Pancreas (tissue), 10 donors: ENCODE results near the gene BICRAL. TPM values are rescaled to one million over a fixed set of nuclear protein-coding genes. Genes with fewer than 3 reads are reported as not detected.
A peak's percentile ranks its signal among the peaks of the same experiment; 100 is the strongest.
"Not testable (repeated sequence)": the region's sequence is repeated elsewhere in the genome, so short reads cannot be mapped to it uniquely, and the experiment has no call there.

Experiments
- ATAC-seq, 4 donors: fragments of 200-7000 bp; cut with Tn5 transposase; one replicate each; pipeline versions ENCODE4 v1.8.0 to v1.9.1; 2020; ENCODE audit warnings: mild to moderate bottlenecking in 4 of 4, moderate library complexity in 4 of 4
- DNase-seq, 6 donors: peaks; one replicate each; pipeline ENCODE4 v3.0.0-alpha.2; 2020
- FAIRE-seq: peaks from 2 replicates; lab custom pipeline; 2012; peaks lifted over from hg19 to GRCh38; lab: Jason Lieb, UNC
- H3K27ac ChIP-seq, 4 donors: fragments of 200-600 bp; sonication (generic); 1 replicate in 3 of 4; 2 replicates in 1 of 4; pipeline versions ENCODE4 v1.5.0 to v1.8.0; 2020
- H3K27me3 ChIP-seq, 4 donors: fragments of 200-600 bp; one replicate each; pipeline ENCODE4 v1.8.0; 2021
- H3K36me3 ChIP-seq, 3 donors: fragments of 200-600 bp; sonication (generic) in 1 of 3; one replicate each; pipeline versions ENCODE4 v1.5.0 to v1.8.0; 2020 to 2021
- H3K4me1 ChIP-seq, 3 donors: fragments of 200-600 bp; one replicate each; pipeline ENCODE4 v1.8.0; 2021
- H3K4me3 ChIP-seq, 4 donors: fragments of 200-600 bp; sonication (generic) in 2 of 4; one replicate each; pipeline versions ENCODE4 v1.5.0 to v1.8.0; 2020 to 2021
- H3K9me3 ChIP-seq, 4 donors: fragments of 200-600 bp; one replicate each; pipeline ENCODE4 v1.8.0; 2021
- WGBS, 2 donors: extraction: QIAGEN DNeasy Blood & Tissue Kit; methylation state at CpG; one replicate each; pipeline ENCODE4 v1.1.7; 2013; 5-methylcytosine and 5-hydroxymethylcytosine counted together
- intact Hi-C, 3 donors: fragments of 100-400 bp; cut with DNase I; formaldehyde crosslinking; loops; one replicate each; pipeline versions ENCODE4 v1.11.1 to v1.14.2; 2022
- polyA plus RNA-seq, 2 donors: library from polyadenylated mRNA; stranded (reverse); fragments of 200-250 nt; gene quantifications; one replicate each; pipeline ENCODE4 v1.2.3, GENCODE V29; 2013
- total RNA-seq, 6 donors: library from RNA; stranded (reverse); fragmentation: NEBNext Ultra II Directional in 4 of 6; extraction: Animal tissue kit (Norgen Biotek cat#: 25700) in 4 of 6; gene quantifications; one replicate each; pipeline versions ENCODE4 v1.2.1 to v1.2.4, GENCODE V29; 2021 to 2023
- TF ChIP-seq, protein P1 (sequence below), 4 donors: fragments of 200-600 bp; sonication (generic) in 3 of 4; IDR thresholded peaks; one replicate each; pipeline versions ENCODE4 v1.5.0 to v1.8.0; 2021; ENCODE audit warnings: antibody characterized with exemption in 4 of 4
- donor health status: healthy with polysubstance abuse.
- donor health status: DM: no; HTN: no; CAD: no; lungs with moderate emphysema.
- donor health status: DM: no; HTN: no; CAD: no.
- donor health status: control.
- donor health status: control.
- donor health status: Bipolar disorder and iron deficiency.
- donor health status: DM: yes; HTN: yes; CAD: no.
- donor health status: DM: no; HTN: no; CAD: no.
- donor health status: DM: no; HTN: no; CAD: no.
- donor health status: DM: yes; HTN: yes; CAD: no.

The BICRAL gene, protein sequence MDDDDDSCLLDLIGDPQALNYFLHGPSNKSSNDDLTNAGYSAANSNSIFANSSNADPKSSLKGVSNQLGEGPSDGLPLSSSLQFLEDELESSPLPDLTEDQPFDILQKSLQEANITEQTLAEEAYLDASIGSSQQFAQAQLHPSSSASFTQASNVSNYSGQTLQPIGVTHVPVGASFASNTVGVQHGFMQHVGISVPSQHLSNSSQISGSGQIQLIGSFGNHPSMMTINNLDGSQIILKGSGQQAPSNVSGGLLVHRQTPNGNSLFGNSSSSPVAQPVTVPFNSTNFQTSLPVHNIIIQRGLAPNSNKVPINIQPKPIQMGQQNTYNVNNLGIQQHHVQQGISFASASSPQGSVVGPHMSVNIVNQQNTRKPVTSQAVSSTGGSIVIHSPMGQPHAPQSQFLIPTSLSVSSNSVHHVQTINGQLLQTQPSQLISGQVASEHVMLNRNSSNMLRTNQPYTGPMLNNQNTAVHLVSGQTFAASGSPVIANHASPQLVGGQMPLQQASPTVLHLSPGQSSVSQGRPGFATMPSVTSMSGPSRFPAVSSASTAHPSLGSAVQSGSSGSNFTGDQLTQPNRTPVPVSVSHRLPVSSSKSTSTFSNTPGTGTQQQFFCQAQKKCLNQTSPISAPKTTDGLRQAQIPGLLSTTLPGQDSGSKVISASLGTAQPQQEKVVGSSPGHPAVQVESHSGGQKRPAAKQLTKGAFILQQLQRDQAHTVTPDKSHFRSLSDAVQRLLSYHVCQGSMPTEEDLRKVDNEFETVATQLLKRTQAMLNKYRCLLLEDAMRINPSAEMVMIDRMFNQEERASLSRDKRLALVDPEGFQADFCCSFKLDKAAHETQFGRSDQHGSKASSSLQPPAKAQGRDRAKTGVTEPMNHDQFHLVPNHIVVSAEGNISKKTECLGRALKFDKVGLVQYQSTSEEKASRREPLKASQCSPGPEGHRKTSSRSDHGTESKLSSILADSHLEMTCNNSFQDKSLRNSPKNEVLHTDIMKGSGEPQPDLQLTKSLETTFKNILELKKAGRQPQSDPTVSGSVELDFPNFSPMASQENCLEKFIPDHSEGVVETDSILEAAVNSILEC
- total RNA-seq (10 to 100 TPM in 1 of 6 donors, 1 to 10 TPM in 5; 6.3 to 10.5 (median 7.4) TPM), polyA plus RNA-seq (1 to 10 TPM; 2.9 to 5.3 TPM)

DNA sequence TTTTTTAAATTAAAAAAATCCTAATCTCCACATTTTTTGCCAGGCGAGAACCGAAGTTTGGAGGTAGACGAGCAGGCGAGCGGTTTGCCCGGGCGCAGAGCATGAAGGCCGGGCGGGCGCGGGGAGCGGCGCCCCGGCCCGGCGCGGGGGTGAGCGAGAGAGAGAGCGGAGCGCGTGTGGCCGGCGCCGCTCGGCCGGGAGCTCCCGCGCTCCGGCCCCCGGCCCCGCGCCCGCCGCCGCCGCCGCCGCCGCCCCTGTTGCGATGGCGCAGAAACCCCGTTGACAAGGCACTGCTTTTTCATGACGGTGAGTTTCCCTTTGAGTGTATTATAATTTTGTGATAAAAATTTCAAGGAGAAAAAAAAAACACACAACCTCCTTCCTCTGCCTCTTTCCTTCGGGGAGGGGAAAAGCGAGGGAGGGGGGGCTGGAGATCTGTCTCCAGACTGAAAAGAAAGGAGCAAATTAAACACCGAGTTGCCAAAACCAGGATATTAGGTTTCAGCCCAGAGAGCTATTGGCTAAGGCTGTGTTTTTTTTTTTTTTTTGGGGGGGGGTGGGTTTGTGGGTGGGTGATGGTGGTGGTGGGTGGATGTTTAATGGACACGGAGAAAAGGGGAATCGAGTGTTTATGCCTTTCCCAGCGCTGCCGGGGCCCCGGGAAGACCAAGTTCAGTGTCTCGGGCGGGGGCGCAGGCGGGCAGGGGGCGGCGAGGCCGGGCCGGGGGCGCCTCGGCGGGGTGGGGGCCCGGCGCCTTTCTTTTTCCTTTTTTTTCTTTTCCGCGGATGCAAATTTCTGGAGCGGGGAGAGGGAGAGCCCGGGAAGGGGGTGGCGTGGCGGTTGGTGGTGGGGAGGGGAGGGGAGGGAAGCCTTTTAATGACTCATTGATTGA, at the start of gene BICRAL:
BICRAL (plus strand) TSS at position 257 of the 893 bp plus-strand sequence. CDS start 39,971 bp downstream, outside the sequence.
- ATAC-seq (peak; percentile 22 to 62 (median 44)), FAIRE-seq (no peak), DNase-seq (peak in 5 of 6 donors; percentile 61 to 82 (median 68))
- TF ChIP-seq, protein P1, sequence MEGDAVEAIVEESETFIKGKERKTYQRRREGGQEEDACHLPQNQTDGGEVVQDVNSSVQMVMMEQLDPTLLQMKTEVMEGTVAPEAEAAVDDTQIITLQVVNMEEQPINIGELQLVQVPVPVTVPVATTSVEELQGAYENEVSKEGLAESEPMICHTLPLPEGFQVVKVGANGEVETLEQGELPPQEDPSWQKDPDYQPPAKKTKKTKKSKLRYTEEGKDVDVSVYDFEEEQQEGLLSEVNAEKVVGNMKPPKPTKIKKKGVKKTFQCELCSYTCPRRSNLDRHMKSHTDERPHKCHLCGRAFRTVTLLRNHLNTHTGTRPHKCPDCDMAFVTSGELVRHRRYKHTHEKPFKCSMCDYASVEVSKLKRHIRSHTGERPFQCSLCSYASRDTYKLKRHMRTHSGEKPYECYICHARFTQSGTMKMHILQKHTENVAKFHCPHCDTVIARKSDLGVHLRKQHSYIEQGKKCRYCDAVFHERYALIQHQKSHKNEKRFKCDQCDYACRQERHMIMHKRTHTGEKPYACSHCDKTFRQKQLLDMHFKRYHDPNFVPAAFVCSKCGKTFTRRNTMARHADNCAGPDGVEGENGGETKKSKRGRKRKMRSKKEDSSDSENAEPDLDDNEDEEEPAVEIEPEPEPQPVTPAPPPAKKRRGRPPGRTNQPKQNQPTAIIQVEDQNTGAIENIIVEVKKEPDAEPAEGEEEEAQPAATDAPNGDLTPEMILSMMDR (IDR thresholded peaks at IDR 0.05) = no peak
- Histone ChIP-seq H3K4me1 (peaks cover 5 to 34% (median 6%) of the 10 kb centered on the region in 3 donors), H3K36me3 (no peaks in the 10 kb centered on the region), H3K9me3 (no peaks in the 10 kb centered on the region), H3K27ac (peak within 1 kb of the TSS; percentile 98 to 100 (median 100)), H3K4me3 (peak within 1 kb of the TSS; percentile 55 to 97 (median 66)), H3K27me3 (no peaks in the 10 kb centered on the region)
- intact Hi-C loops = no loop called here
- WGBS, 2 donors = 1% methylated on average over 25 to 68 of the region's 70 CpGs

DNA sequence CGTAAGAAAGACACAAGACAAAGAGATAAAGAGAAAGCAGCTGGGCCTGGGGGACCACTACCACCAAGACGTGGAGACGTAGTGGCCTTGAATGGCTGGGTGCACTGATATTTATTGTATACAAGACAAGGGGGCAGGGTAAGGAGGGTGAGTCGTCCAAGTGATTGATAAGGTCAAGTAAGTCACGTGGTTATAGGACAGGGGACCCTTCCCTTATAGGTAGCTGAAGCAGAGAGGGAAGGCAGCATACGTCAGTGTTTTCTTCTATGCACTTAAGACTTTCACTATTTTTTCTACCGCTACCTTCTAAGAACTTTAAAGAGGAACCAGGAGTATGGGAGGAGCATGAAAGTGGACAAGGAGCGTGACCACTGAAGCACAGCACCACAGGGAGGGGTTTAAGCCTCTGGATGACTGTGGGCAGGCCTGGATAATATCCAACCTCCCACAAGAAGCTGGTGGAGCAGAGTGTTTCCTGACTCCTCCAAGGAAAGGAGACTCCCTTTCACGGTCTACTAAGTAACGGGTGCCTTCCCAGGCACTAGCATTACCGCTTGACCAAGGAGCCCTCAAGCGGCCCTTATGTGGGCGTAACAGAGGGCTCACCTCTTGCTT, 47.9 kb upstream of the BICRAL start:
- intact Hi-C loops, FAIRE-seq, H3K27ac ChIP-seq, H3K27me3 ChIP-seq, H3K4me1 ChIP-seq, H3K36me3 ChIP-seq, H3K9me3 ChIP-seq, ATAC-seq, DNase-seq, H3K4me3 ChIP-seq: not testable (repeated sequence)
- 71 to 80% methylated on average over 13 of the region's 13 CpGs for WGBS, 2 donors

DNA sequence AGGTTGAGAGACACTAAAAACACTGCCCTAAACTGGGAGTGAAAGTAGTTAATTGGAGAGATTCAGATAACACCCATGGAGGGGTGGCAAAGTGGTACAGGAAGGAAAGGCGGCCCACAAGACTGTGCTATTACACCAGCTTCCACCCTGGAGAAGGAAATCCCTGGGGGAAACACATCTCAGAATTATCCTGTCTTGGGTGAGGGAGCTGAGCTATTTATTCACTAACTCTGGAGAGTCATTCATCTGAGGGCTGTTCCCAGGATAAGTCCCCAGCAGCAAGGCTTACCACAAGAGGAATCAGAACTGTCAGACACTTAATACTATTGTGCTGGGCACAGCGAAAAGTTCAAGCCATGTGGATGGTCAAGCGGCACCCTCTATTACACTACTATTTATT, 45.9 kb upstream of the BICRAL start:
- FAIRE-seq (no peak), ATAC-seq (no peak)
- 88 to 90% methylated on average over 3 of the region's 3 CpGs for WGBS, 2 donors

DNA sequence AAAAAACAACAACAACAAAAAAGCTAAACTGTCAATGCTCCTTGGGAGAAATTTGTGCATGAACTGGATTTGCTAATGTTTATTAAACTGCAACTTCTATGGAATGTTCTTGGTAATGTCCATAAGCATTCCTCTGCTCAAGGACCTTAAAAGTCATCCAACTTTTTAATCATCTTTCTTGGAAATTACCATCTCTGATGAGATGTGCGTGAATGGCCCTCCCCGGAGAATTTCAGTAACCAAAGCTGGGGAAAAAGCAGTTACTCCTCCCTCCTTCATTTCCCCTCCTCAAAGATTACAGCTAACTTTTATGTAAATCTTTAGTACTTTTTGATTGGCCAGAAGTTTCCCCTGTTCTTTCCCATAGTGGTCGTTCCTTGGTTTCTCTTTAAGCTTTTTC, 41.1 kb upstream of the BICRAL start:
- Histone ChIP-seq H3K4me1 (peaks cover 0 to 9% (median 5%) of the 10 kb centered on the region in 3 donors), H3K27ac (no peak overlapping the region), H3K9me3 (no peaks in the 10 kb centered on the region), H3K36me3 (no peaks in the 10 kb centered on the region), H3K4me3 (no peak overlapping the region), H3K27me3 (no peaks in the 10 kb centered on the region)
- FAIRE-seq = no peak
- intact Hi-C loops = no loop called here
- DNase-seq = no peak
- WGBS, 2 donors = 61 to 71% methylated on average over 3 of the region's 3 CpGs
- no peak for ATAC-seq
- TF ChIP-seq, protein P1 (IDR thresholded peaks at IDR 0.05) = no peak

More for the DNA sequence above, 45.9 kb upstream of the BICRAL start:
- H3K27ac ChIP-seq = no peak overlapping the region
- H3K4me1 ChIP-seq = no peaks in the 10 kb centered on the region
- DNase-seq = no peak
- no peak overlapping the region for H3K4me3 ChIP-seq
- TF ChIP-seq, protein P1 (IDR thresholded peaks at IDR 0.05) = no peak
- no peaks in the 10 kb centered on the region for H3K9me3 ChIP-seq
- intact Hi-C loops = loop anchor here in 1 of 3 donors (5.0 kb wide), 1 partner anchor 69 kb away; no protein-coding TSS in a partner anchor
- H3K36me3 ChIP-seq = no peaks in the 10 kb centered on the region
- H3K27me3 ChIP-seq = no peaks in the 10 kb centered on the region
